ENCODE results near the gene NOD2. TPM values are rescaled to one million over a fixed set of nuclear protein-coding genes. Genes with fewer than 3 reads are reported as not detected.

The NOD2 gene
- total and polyA plus RNA-seq, 2 donors (not counting 1 experiment from before 2014, with no cell fraction given) = 0.50 TPM; not detected in 1

DNA sequence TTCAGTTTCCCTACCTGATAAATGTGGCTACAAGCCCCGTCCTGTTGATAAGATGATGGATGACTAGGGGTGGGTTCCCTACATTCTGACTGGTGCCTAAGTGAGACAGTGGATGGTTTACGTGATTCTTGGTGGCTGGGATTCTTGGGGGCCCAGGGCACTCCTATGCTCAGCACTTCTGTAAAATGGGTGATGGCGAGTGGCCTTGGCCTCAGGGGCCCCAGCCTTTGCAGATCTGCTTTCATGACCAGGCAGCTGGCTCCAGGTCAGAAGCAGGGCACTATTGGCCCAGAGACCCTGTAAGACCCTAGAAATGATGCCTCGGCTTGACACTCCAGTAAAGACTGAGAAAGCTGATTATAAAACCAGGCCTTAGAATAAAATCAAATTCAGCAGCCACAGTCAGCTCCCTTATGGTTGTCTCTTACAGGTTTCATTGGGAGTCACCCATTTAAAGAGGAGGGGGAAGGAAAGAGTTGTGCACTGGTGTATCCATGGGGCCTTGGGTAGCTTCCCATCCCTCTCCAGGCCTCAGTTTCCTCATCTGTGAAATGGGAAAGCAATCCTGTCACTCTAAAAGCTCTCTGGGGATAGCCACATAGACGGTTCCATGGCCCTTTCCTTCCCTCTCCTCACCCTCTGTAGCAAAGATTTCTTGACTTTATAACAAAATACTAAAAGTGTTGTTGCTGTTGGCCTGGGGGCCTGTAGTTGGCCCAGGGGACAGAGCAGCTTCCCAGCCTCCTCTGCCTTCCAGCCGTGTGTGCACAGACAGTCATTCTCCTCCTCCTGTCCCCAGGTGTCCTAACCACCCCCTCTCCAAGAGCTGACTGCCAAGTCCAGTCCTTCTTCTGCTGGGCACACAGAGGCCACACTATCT, 13.5 kb upstream of the NOD2 start:
- no peak for DNase-seq (ENCODE audit: low read depth in 2 of 2)
- H3K79me2 ChIP-seq (ENCODE audit: control insufficient read depth, insufficient read depth, low read length) = no peaks in the 10 kb centered on the region
- no peak overlapping the region for H3K4me3 ChIP-seq (replicated peaks in 1 of 4; ENCODE audit: control extremely low read depth in 1 of 4, insufficient read depth in 1 of 4, low read depth in 3 of 4, low read length in 4 of 4)
- no peaks in the 10 kb centered on the region for H3K9me3 ChIP-seq (ENCODE audit: control insufficient read depth, insufficient read depth, low read depth, low read length)
- H3K4me2 ChIP-seq (ENCODE audit: extremely low read depth, insufficient read depth, low read length) = no peak overlapping the region
- no peak for TF ChIP-seq EZH2 (IDR thresholded peaks at IDR 0.05; ENCODE audit: low read length, missing control alignments)
- TF ChIP-seq, protein P1, sequence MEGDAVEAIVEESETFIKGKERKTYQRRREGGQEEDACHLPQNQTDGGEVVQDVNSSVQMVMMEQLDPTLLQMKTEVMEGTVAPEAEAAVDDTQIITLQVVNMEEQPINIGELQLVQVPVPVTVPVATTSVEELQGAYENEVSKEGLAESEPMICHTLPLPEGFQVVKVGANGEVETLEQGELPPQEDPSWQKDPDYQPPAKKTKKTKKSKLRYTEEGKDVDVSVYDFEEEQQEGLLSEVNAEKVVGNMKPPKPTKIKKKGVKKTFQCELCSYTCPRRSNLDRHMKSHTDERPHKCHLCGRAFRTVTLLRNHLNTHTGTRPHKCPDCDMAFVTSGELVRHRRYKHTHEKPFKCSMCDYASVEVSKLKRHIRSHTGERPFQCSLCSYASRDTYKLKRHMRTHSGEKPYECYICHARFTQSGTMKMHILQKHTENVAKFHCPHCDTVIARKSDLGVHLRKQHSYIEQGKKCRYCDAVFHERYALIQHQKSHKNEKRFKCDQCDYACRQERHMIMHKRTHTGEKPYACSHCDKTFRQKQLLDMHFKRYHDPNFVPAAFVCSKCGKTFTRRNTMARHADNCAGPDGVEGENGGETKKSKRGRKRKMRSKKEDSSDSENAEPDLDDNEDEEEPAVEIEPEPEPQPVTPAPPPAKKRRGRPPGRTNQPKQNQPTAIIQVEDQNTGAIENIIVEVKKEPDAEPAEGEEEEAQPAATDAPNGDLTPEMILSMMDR (conservative IDR thresholded peaks at IDR 0.05 in 1 of 2, IDR thresholded peaks at IDR 0.05 in 1 of 2; ENCODE audit: low read depth in 1 of 2, low read length in 2 of 2) = no peak
- H3K9ac ChIP-seq (ENCODE audit: insufficient read depth, low read length) = no peak overlapping the region
- no peak overlapping the region for H3K27ac ChIP-seq (ENCODE audit: insufficient read depth, low read length)
- no peaks in the 10 kb centered on the region for H3K4me1 ChIP-seq (ENCODE audit: control insufficient read depth, extremely low read depth, insufficient read depth, low read length)
- H2AFZ ChIP-seq (ENCODE audit: low read length) = no peak overlapping the region
- H3K27me3 ChIP-seq (ENCODE audit: control insufficient read depth, insufficient read depth, low read length) = no peaks in the 10 kb centered on the region
- no peaks in the 10 kb centered on the region for H4K20me1 ChIP-seq (ENCODE audit: control insufficient read depth, extremely low read depth, insufficient read depth, low read length)
- H3K36me3 ChIP-seq (ENCODE audit: control insufficient read depth, insufficient read depth, low read length) = no peaks in the 10 kb centered on the region

DNA sequence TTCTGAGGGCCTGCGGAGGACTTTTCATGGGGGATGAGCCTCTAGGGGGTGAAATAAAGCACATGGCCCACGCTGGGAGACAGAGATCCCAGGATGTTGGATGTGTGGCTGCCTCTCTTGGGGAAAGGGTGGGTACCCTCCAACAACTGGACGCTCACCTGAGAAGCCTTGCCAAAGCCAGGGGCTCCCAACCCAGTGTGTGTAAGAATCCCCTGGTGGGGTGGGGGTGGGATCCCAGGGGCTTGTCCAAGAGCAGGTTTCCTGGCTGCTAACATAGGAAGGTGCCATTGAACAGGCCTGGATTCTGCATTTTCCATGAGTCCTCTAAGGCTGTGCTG, 12.9 kb upstream of the NOD2 start:
- Histone ChIP-seq H3K79me2 (ENCODE audit: control insufficient read depth, insufficient read depth, low read length) (no peaks in the 10 kb centered on the region), H3K27ac (ENCODE audit: insufficient read depth, low read length) (no peak overlapping the region), H3K9me3 (ENCODE audit: control insufficient read depth, insufficient read depth, low read depth, low read length) (no peaks in the 10 kb centered on the region), H3K4me2 (ENCODE audit: extremely low read depth, insufficient read depth, low read length) (no peak overlapping the region), H3K27me3 (ENCODE audit: control insufficient read depth, insufficient read depth, low read length) (no peaks in the 10 kb centered on the region), H2AFZ (ENCODE audit: low read length) (no peak overlapping the region), H3K36me3 (ENCODE audit: control insufficient read depth, insufficient read depth, low read length) (no peaks in the 10 kb centered on the region), H3K9ac (ENCODE audit: insufficient read depth, low read length) (no peak overlapping the region), H4K20me1 (ENCODE audit: control insufficient read depth, extremely low read depth, insufficient read depth, low read length) (no peaks in the 10 kb centered on the region), H3K4me3 (replicated peaks in 1 of 4; ENCODE audit: control extremely low read depth in 1 of 4, insufficient read depth in 1 of 4, low read depth in 3 of 4, low read length in 4 of 4) (no peak overlapping the region), H3K4me1 (ENCODE audit: control insufficient read depth, extremely low read depth, insufficient read depth, low read length) (no peaks in the 10 kb centered on the region)
- TF ChIP-seq, protein P1 (conservative IDR thresholded peaks at IDR 0.05 in 1 of 2, IDR thresholded peaks at IDR 0.05 in 1 of 2; ENCODE audit: low read depth in 1 of 2, low read length in 2 of 2) = no peak
- TF ChIP-seq EZH2 (IDR thresholded peaks at IDR 0.05; ENCODE audit: low read length, missing control alignments) = no peak
- DNase-seq (ENCODE audit: low read depth in 2 of 2) = no peak

DNA sequence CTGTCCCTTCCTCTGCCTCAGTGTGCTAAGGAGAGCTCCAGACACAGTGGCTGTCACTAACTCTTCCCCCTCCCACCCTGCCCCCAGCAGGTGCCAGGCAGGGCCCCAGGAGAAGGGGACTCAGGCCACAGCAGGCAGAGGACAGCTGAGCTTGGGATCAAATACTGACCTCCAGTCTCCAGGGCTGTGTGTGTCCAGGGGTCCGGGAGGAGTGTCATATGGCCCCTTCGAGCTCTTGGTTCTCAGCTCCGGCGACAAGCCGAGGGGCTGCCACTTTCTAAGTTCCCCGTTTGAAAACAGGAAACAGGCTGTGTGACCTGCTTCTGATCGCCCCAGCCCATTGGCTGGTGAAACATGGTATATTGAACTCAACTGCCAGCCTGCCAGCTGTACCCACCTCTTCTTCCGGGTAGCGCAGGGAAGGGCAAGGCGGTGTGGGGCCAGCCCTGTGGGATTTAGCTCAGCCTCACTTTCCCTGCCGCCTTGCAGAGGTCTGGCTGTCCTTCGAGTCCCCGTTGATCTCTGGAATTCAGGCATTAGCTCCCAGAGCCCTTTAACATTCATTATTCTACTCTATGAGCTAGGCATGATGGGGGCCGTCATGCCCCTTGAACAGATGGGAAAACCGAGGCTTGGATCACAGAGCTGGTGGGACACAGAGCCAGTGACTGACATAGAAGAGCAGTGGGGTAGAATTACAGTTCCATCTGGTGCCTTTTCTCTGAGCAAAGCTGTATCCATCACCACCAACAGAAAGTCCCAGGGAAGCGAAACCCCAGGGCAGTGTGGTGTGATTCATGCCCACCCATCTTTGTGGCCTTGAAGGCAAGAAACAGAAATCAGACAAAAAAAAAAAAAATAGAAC, 12.2 kb upstream of the NOD2 start, which contains the start of gene SNX20:
Gene SNX20, minus strand, starts transcription at position 292 of the 865 bp plus-strand sequence. CDS start 3,786 bp downstream, outside the sequence.
- H3K27ac ChIP-seq (ENCODE audit: insufficient read depth, low read length) = no peak within 1 kb of the TSS
- TF ChIP-seq, protein P1 (conservative IDR thresholded peaks at IDR 0.05 in 1 of 2, IDR thresholded peaks at IDR 0.05 in 1 of 2; ENCODE audit: low read depth in 1 of 2, low read length in 2 of 2) = no peak
- no peak for TF ChIP-seq EZH2 (IDR thresholded peaks at IDR 0.05; ENCODE audit: low read length, missing control alignments)
- H3K4me3 ChIP-seq (replicated peaks in 1 of 4; ENCODE audit: control extremely low read depth in 1 of 4, insufficient read depth in 1 of 4, low read depth in 3 of 4, low read length in 4 of 4) = no peak within 1 kb of the TSS
- H3K36me3 ChIP-seq (ENCODE audit: control insufficient read depth, insufficient read depth, low read length) = no peaks in the 10 kb centered on the region
- no peaks in the 10 kb centered on the region for H3K9me3 ChIP-seq (ENCODE audit: control insufficient read depth, insufficient read depth, low read depth, low read length)
- H3K27me3 ChIP-seq (ENCODE audit: control insufficient read depth, insufficient read depth, low read length) = no peaks in the 10 kb centered on the region
- H3K4me1 ChIP-seq (ENCODE audit: control insufficient read depth, extremely low read depth, insufficient read depth, low read length) = no peaks in the 10 kb centered on the region
- no peaks in the 10 kb centered on the region for H4K20me1 ChIP-seq (ENCODE audit: control insufficient read depth, extremely low read depth, insufficient read depth, low read length)
- no peak within 1 kb of the TSS for H2AFZ ChIP-seq (ENCODE audit: low read length)
- H3K9ac ChIP-seq (ENCODE audit: insufficient read depth, low read length) = no peak within 1 kb of the TSS
- no peaks in the 10 kb centered on the region for H3K79me2 ChIP-seq (ENCODE audit: control insufficient read depth, insufficient read depth, low read length)
- no peak within 1 kb of the TSS for H3K4me2 ChIP-seq (ENCODE audit: extremely low read depth, insufficient read depth, low read length)
- no peak for DNase-seq (ENCODE audit: low read depth in 2 of 2)
